ENCODE measurements around the gene CTTNBP2. TPM values are rescaled to one million over a fixed set of nuclear protein-coding genes. Genes with fewer than 3 reads are reported as not detected.

CTTNBP2 gene
- total and polyA plus RNA-seq, 2 of the 4 experiments (the other 2 are of a cell fraction) = 6.6 to 11.3 TPM

DNA sequence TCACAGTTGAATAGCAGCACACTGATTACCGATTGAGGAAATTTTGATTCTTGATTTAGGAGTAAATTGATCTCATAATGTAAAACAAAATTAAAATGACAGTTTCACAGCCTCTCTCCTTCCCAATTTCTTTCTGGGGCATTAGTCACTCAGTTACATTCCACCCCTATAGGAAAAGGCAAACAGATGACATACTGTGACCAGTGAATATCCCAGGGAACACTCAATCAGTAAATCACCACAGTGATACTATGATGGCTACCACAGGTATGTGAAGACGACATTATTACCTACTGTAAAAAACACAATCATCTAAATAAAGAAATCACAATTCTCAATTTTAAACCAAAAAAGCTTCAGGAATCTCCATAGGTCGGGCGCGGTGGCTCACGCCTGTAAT is 15.5 kb downstream of the CTTNBP2 start:
- Histone ChIP-seq H3K9me1 (ENCODE audit: insufficient read depth, low read length) (no peaks in the 10 kb centered on the region), H3K4ac (ENCODE audit: low read depth, low read length) (no peak overlapping the region), H4K91ac (ENCODE audit: insufficient read depth, low read depth, low read length) (no peak overlapping the region), H3K23ac (ENCODE audit: low read depth, low read length) (no peak overlapping the region), H3K27ac (ENCODE audit: insufficient read depth, low read length) (no peak overlapping the region), H3K9ac (ENCODE audit: low read depth, low read length) (no peak overlapping the region), H3K4me1 (ENCODE audit: control insufficient read depth, insufficient read depth, low read length) (no peaks in the 10 kb centered on the region), H2AK9ac (replicated peaks; ENCODE audit: low read depth, low read length, poor library complexity) (no peak overlapping the region), H4K8ac (ENCODE audit: low read depth in 2 of 2, low read length in 2 of 2) (no peak overlapping the region), H2BK5ac (ENCODE audit: low read depth, low read length, poor library complexity, severe bottlenecking) (no peak overlapping the region), H2AK5ac (ENCODE audit: low read depth, low read length) (no peak overlapping the region), H3K4me2 (ENCODE audit: low read depth, low read length) (no peak overlapping the region), H3K18ac (ENCODE audit: low read depth, low read length) (no peak overlapping the region), H2AFZ (replicated peaks; ENCODE audit: low read length, poor library complexity) (no peak overlapping the region), H3K14ac (replicated peaks; ENCODE audit: low read depth, low read length) (no peak overlapping the region), H2BK120ac (ENCODE audit: low read depth, low read length) (no peak overlapping the region), H2BK20ac (ENCODE audit: low read depth, low read length) (no peak overlapping the region), H3K56ac (ENCODE audit: extremely low read depth, insufficient read depth, low read length) (no peak overlapping the region), H2BK15ac (ENCODE audit: low read depth, low read length) (no peak overlapping the region), H4K20me1 (ENCODE audit: insufficient read depth, low read length) (no peaks in the 10 kb centered on the region), H3K79me1 (ENCODE audit: low read depth in 1 of 2, low read length in 2 of 2) (peaks cover 4 to 5% of the 10 kb centered on the region in 2 experiments; a peak in 1 of 4 replicates), H3K4me3 (ENCODE audit: insufficient read depth, low read depth, low read length) (no peak overlapping the region), H3K27me3 (ENCODE audit: control insufficient read depth, insufficient read depth, low read length) (no peaks in the 10 kb centered on the region), H3K9me3 (ENCODE audit: control insufficient read depth, insufficient read depth, low read length) (no peaks in the 10 kb centered on the region), H3K36me3 (ENCODE audit: control insufficient read depth, insufficient read depth, low read length) (peaks cover 3% of the 10 kb centered on the region; the same call in 1 of the 2 replicates), H4K5ac (ENCODE audit: low read depth, low read length) (no peak overlapping the region)
- ATAC-seq (ENCODE audit: low read depth) = no peak
- intact Hi-C loops (cut with micrococcal nuclease) (no loop called here), dilution Hi-C loops (cut with HindIII; ENCODE audit: low sequenced_read_pairs, unreplicated experiment) (no loop called here), in situ Hi-C loops (cut with MboI; ENCODE audit: low sequenced_read_pairs) (no loop called here)
- DNase-seq = no peak
- POLR2A ChIA-PET (ENCODE audit: unreplicated experiment) = interaction anchor here (0.6 kb wide), 1 partner anchor 82 kb away, joined by 3 read pairs; no protein-coding TSS in a partner anchor
- CTCF ChIA-PET = no interaction called here
- WGBS, 2 experiments (ENCODE audit: extremely low coverage in 2 of 2, insufficient read length in 1 of 2) = no CpG with 5 or more reads among the region's 6 CpGs
- BruUV-seq (replicated peaks) = no TSS peak
- TF ChIP-seq RAD21 (IDR thresholded peaks at IDR 0.05; ENCODE audit: low read length) (no peak), SMC3 (IDR thresholded peaks at IDR 0.05; ENCODE audit: low read depth, low read length) (no peak), NFE2L2 (IDR thresholded peaks at IDR 0.05; ENCODE audit: low read depth, low read length) (no peak), BHLHE40 (IDR thresholded peaks at IDR 0.05; ENCODE audit: low read depth, low read length) (no peak), RFX5 (IDR thresholded peaks at IDR 0.05; ENCODE audit: low read depth, low read length) (no peak), RCOR1 (IDR thresholded peaks at IDR 0.05; ENCODE audit: insufficient replicate concordance, low read length) (no peak), CEBPB (IDR thresholded peaks at IDR 0.05; ENCODE audit: low read depth, low read length) (no peak), MAFK (IDR thresholded peaks at IDR 0.05; ENCODE audit: low read depth, low read length) (no peak)
- TF ChIP-seq, protein P1, sequence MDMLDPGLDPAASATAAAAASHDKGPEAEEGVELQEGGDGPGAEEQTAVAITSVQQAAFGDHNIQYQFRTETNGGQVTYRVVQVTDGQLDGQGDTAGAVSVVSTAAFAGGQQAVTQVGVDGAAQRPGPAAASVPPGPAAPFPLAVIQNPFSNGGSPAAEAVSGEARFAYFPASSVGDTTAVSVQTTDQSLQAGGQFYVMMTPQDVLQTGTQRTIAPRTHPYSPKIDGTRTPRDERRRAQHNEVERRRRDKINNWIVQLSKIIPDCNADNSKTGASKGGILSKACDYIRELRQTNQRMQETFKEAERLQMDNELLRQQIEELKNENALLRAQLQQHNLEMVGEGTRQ (IDR thresholded peaks at IDR 0.05; ENCODE audit: low read depth, low read length) = no peak
